Measurements from ENCODE around the gene RFX4.

GRCh38 chr12:106744600-106744999 is 161.8 kb downstream of the RFX4 start:
- TF ChIP-seq CTCF (conservative IDR thresholded peaks at IDR 0.05; ENCODE audit: low read length) = no peak
- TF ChIP-seq EZH2phosphoT487 (IDR thresholded peaks at IDR 0.05; ENCODE audit: borderline replicate concordance, low read depth, low read length) = no peak
